B cell (primary cell): ENCODE measurements around the gene VSIG10. TPM values are rescaled to one million over a fixed set of nuclear protein-coding genes. Genes with fewer than 3 reads are reported as not detected.

Experiments
- ATAC-seq: fragments of 200-7000 bp; cut with Tn5 transposase; one replicate; pipeline ENCODE4 v1.10.0; 2021; ENCODE audit warnings: low read depth, mild to moderate bottlenecking, moderate number of reproducible peaks, moderate library complexity
- CTCF ChIA-PET: fragments of 350-600 bp; sonication (Branson Sonifier 250); formaldehyde crosslinking; loops from one replicate; lab custom pipeline; 2021; ENCODE audit warnings: antibody characterized with exemption, inconsistent platforms; lab: Charles Lee
- POLR2A ChIA-PET: fragments of 350-600 bp; sonication (Branson Sonifier 250); formaldehyde crosslinking; loops from one replicate; lab custom pipeline; 2021; ENCODE audit warnings: antibody characterized with exemption; lab: Charles Lee
- DNase-seq: peaks from one replicate; pipeline ENCODE4 v3.0.0; 2013
- H2AFZ ChIP-seq: 2 replicates; pipeline ENCODE4 v1.6.1; 2012; ENCODE audit warnings: mild to moderate bottlenecking, low read depth, low read length; ENCODE audit not compliant: insufficient read depth, poor library complexity, severe bottlenecking
- H3K27ac ChIP-seq, 2 donors: 1 replicate in 1 of 2; 2 replicates in 1 of 2; pipeline ENCODE4 v1.5.1; 2012 to 2013; ENCODE audit warnings: low read length in 2 of 2, mild to moderate bottlenecking in 2 of 2, moderate library complexity in 1 of 2
- H3K27me3 ChIP-seq, 4 experiments: fragments of 200-600 bp in 1 of 4; sonication (generic) in 1 of 4; replicated peaks in 1 of 4; 1 replicate in 2 of 4; 2 replicates in 2 of 4; pipeline versions ENCODE4 v1.6.1 to v1.7.0; 2013 to 2016; ENCODE audit warnings: low read length in 3 of 4, mild to moderate bottlenecking in 2 of 4, mixed read lengths in 1 of 4, moderate library complexity in 1 of 4; ENCODE audit not compliant: insufficient read depth in 4 of 4, control insufficient read depth in 3 of 4; ENCODE audit errors: control extremely low read depth in 1 of 4
- H3K36me3 ChIP-seq, 2 experiments: replicated peaks in 1 of 2; 1 replicate in 1 of 2; 2 replicates in 1 of 2; pipeline versions ENCODE4 v1.6.1 to v1.7.1; 2013; ENCODE audit warnings: low read length in 1 of 2; ENCODE audit not compliant: insufficient read depth in 2 of 2, control insufficient read depth in 1 of 2; ENCODE audit errors: control extremely low read depth in 1 of 2, extremely low read depth in 1 of 2
- H3K4me1 ChIP-seq, 2 donors: fragments of 200-600 bp in 1 of 2; sonication (generic) in 1 of 2; 1 replicate in 1 of 2; 2 replicates in 1 of 2; pipeline versions ENCODE4 v1.5.1 to v1.6.1; 2013 to 2017; ENCODE audit warnings: low read length in 2 of 2; ENCODE audit not compliant: control insufficient read depth in 2 of 2, insufficient read depth in 2 of 2
- H3K4me2 ChIP-seq: replicated peaks from 2 replicates; pipeline ENCODE3; 2012; ENCODE audit warnings: mild to moderate bottlenecking, low read depth, low read length; ENCODE audit not compliant: poor library complexity, severe bottlenecking
- H3K4me3 ChIP-seq, 5 experiments: fragments of 200-600 bp in 1 of 5; sonication (generic) in 1 of 5; 1 replicate in 3 of 5; 2 replicates in 2 of 5; pipeline versions ENCODE4 v1.5.1 to v1.7.0; 2011 to 2016; ENCODE audit warnings: low read length in 4 of 5, mild to moderate bottlenecking in 4 of 5, low read depth in 2 of 5, control low read depth in 1 of 5, moderate library complexity in 1 of 5; ENCODE audit not compliant: insufficient read depth in 1 of 5; ENCODE audit errors: control extremely low read depth in 1 of 5, extremely low read depth in 1 of 5
- H3K79me2 ChIP-seq: fragments of 200-600 bp; sonication (generic); one replicate; pipeline ENCODE4 v1.6.0; 2016; ENCODE audit warnings: low read length; ENCODE audit not compliant: control insufficient read depth, insufficient read depth
- H3K9ac ChIP-seq: fragments of 200-600 bp; sonication (generic); 2 replicates; pipeline ENCODE4 v1.6.1; 2017; ENCODE audit warnings: mild to moderate bottlenecking, low read length, moderate library complexity
- H3K9me3 ChIP-seq, 3 donors: one replicate each; pipeline versions ENCODE4 v1.6.1 to v1.7.1; 2013; ENCODE audit warnings: low read length in 2 of 3; ENCODE audit not compliant: control insufficient read depth in 2 of 3, insufficient read depth in 1 of 3; ENCODE audit errors: control extremely low read depth in 1 of 3
- H4K20me1 ChIP-seq: 2 replicates; pipeline ENCODE4 v1.6.0; 2012; ENCODE audit warnings: mild to moderate bottlenecking, low read length; ENCODE audit not compliant: insufficient read depth, control insufficient read depth, poor library complexity, severe bottlenecking
- H3K27ac Mint-ChIP-seq: one replicate; pipeline ENCODE4 v1.8.0; 2021; ENCODE audit warnings: mixed read lengths
- H3K27me3 Mint-ChIP-seq: one replicate; pipeline ENCODE4 v1.8.0; 2021; ENCODE audit warnings: mixed read lengths
- H3K4me1 Mint-ChIP-seq: one replicate; pipeline ENCODE4 v1.8.0; 2021; ENCODE audit warnings: mixed read lengths
- H3K4me3 Mint-ChIP-seq: one replicate; pipeline ENCODE4 v1.8.0; 2021; ENCODE audit warnings: mixed read lengths
- H3K9me3 Mint-ChIP-seq: one replicate; pipeline ENCODE4 v1.8.0; 2022; ENCODE audit warnings: mixed read lengths; ENCODE audit not compliant: insufficient read depth
- CTCF ChIP-seq: fragments of 200-600 bp; IDR thresholded peaks from one replicate; pipeline ENCODE4 v1.8.0; 2022; ENCODE audit warnings: antibody characterized with exemption, mild to moderate bottlenecking
- EZH2 ChIP-seq: IDR thresholded peaks from 2 replicates; pipeline ENCODE4 v1.6.1; 2012; ENCODE audit warnings: borderline replicate concordance, low read depth, mild to moderate bottlenecking, moderate library complexity, low read length; ENCODE audit not compliant: insufficient read depth, poor library complexity, severe bottlenecking
- WGBS: methylation state at CpG from one replicate; pipeline ENCODE4 v1.1.5; 2013; ENCODE audit warnings: missing lambda C conversion rate; ENCODE audit not compliant: insufficient coverage; 5-methylcytosine and 5-hydroxymethylcytosine counted together
- intact Hi-C: fragments of 100-400 bp; cut with micrococcal nuclease; formaldehyde crosslinking; loops from one replicate; pipeline ENCODE4 v1.10.0; 2022
- polyA plus RNA-seq: library from polyadenylated mRNA; depleted of rRNA; stranded (reverse); fragments of >200 nt; gene quantifications from 2 replicates; pipeline ENCODE4 v1.2.3, GENCODE V29; 2012
- total RNA-seq, 2 donors: library from RNA; stranded (reverse); fragments of 120-200 nt in 1 of 2; gene quantifications; 1 replicate in 1 of 2; 2 replicates in 1 of 2; pipeline versions ENCODE4 v1.2.3 to v1.2.4, GENCODE V29; 2013 to 2022

The VSIG10 gene
- total and polyA plus RNA-seq, 2 donors (not counting 1 experiment from before 2014, with no cell fraction given), result 0.34 to 2.6 TPM

DNA sequence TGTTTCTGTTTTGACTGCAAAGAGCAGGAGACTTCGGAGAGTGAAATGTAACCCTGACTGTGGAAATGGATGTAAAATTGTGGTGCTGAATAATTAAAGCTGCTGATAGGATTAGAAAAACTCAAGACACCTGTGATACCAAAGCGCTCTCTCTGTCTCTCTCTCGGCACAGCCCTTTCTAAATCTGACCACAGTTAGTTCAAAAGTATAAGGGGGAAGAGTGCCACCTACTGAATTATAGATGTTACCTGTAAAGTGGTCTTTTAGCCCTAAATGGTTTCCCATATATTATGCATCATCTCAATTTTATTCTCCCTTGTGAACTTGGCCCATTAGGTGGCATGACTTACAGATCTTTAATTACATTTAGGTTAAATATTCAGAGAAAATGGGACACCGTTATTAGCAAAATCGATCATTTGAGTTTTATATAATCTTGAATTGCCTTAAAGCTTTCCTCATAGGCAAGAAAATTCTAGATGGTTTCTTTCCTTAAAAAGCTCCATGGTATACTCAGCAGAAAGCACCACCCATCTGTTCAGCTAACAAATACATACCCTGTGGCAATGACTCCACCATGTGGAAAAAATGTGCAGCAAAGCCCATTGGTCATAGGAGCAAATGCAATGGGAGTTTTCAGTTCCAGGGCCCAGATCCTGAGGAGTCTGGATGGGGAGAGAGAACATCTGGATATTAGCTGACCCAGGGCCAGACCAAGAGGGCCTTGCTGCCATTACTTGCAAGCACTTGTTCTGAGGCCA lies 69.2 kb downstream of the VSIG10 start:
- POLR2A ChIA-PET, result no interaction called here
- H3K4me1 Mint-ChIP-seq, result peaks cover 15% of the 10 kb centered on the region

More for the DNA sequence above, 69.2 kb downstream of the VSIG10 start:
- H3K27me3 Mint-ChIP-seq, result no peaks in the 10 kb centered on the region
- no peak overlapping the region for H3K27ac Mint-ChIP-seq
- peaks cover 8 to 10% of the 10 kb centered on the region in 2 donors for H3K4me1 ChIP-seq
- H3K9me3 Mint-ChIP-seq, result no peaks in the 10 kb centered on the region
- peaks cover 0 to 52% of the 10 kb centered on the region in 2 experiments for H3K36me3 ChIP-seq
- TF ChIP-seq EZH2 (no peak), CTCF (no peak)
- DNase-seq (no peak), ATAC-seq (no peak)
- 100% methylated on average over 1 of the region's 5 CpGs for WGBS
- intact Hi-C loops, result loop anchor here (10.0 kb wide), 1 partner anchor 160 kb away; no protein-coding TSS in a partner anchor
- H3K4me3 Mint-ChIP-seq, result no peak overlapping the region
- no peak overlapping the region for H3K9ac ChIP-seq
- no peaks in the 10 kb centered on the region for H3K9me3 ChIP-seq
- H2AFZ ChIP-seq, result no peak overlapping the region
- no peaks in the 10 kb centered on the region for H3K27me3 ChIP-seq
- H3K4me2 ChIP-seq, result no peak overlapping the region
- H3K27ac ChIP-seq, result no peak overlapping the region
- CTCF ChIA-PET, result interaction anchor here (0.9 to 2.2 kb wide), 2 partner anchors 30 to 160 kb away, joined by 3 to 9 read pairs; no protein-coding TSS in a partner anchor
- H3K4me3 ChIP-seq, result no peak overlapping the region
- no peaks in the 10 kb centered on the region for H4K20me1 ChIP-seq
- no peaks in the 10 kb centered on the region for H3K79me2 ChIP-seq
